HCT116 (cell line): Measurements from ENCODE around the gene GRK5. TPM values are rescaled to one million over a fixed set of nuclear protein-coding genes. Genes with fewer than 3 reads are reported as not detected.

Experiments
- ATAC-seq: fragments of 200-7000 bp; cut with Tn5 transposase; 2 replicates; pipeline ENCODE4 v1.9.1; 2020; ENCODE audit warnings: mild to moderate bottlenecking, moderate library complexity
- BruUV-seq: library from RNA; stranded (reverse); fragments of 400-500 nt; replicated peaks from 2 replicates; lab custom pipeline; 2021; lab: Mats Ljungman, UMichigan
- CTCF ChIA-PET: fragments of 300-600 bp; sonication (Branson Sonifier 250); formaldehyde crosslinking; loops from one replicate; lab custom pipeline; 2021; ENCODE audit warnings: antibody characterized with exemption; lab: Charles Lee
- POLR2A ChIA-PET: fragments of 300-600, 350-600 bp; sonication (Branson Sonifier 250); formaldehyde crosslinking; loops from one replicate; lab custom pipeline; 2021; ENCODE audit warnings: antibody characterized with exemption; lab: Charles Lee
- RAD21 ChIA-PET, 2 experiments: fragments of 300-600 bp; sonication (Branson Sonifier 250); formaldehyde crosslinking; loops; one replicate each; lab custom pipeline; 2023; ENCODE audit warnings: low total read pairs in 2 of 2; ENCODE audit not compliant: uncharacterized antibody in 2 of 2, unreplicated experiment in 2 of 2, low non-redundant PET in 1 of 2; lab: Charles Lee
- DNase-seq: peaks from one replicate; pipeline ENCODE4 v3.0.0-alpha.2; 2010; ENCODE audit warnings: low read depth, low spot score
- H2AFZ ChIP-seq: fragments of 200-600 bp; shearing (Covaris generic), sonication (generic); 2 replicates; pipeline ENCODE4 v1.6.1; 2017; ENCODE audit warnings: low read depth, mixed run types, mixed read lengths, antibody characterized with exemption, low read length; ENCODE audit not compliant: poor library complexity, severe bottlenecking
- H3K27ac ChIP-seq: 2 replicates; pipeline ENCODE4 v1.5.1; 2012; ENCODE audit warnings: low read depth, low read length
- H3K27me3 ChIP-seq: fragments of 200-600 bp; sonication (generic); 2 replicates; pipeline ENCODE4 v1.6.1; 2016; ENCODE audit warnings: mixed run types, low read length, mixed read lengths; ENCODE audit not compliant: insufficient read depth
- H3K36me3 ChIP-seq, 2 experiments: fragments of 200-500 bp in 1 of 2; fragments of 200-600 bp in 1 of 2; sonication (Bioruptor generic) in 1 of 2; sonication (generic) in 1 of 2; 2 replicates each; pipeline versions ENCODE4 v1.5.1 to v1.6.1; 2014 to 2016; ENCODE audit warnings: low read length in 2 of 2, inconsistent platforms in 1 of 2, mixed read lengths in 1 of 2, mixed run types in 1 of 2; ENCODE audit not compliant: insufficient read depth in 2 of 2, control insufficient read depth in 1 of 2
- H3K4me1 ChIP-seq, 2 experiments: fragments of 200-600 bp in 1 of 2; sonication (generic) in 1 of 2; 2 replicates each; pipeline versions ENCODE4 v1.5.1 to v1.6.1; 2012 to 2017; ENCODE audit warnings: low read length in 2 of 2, inconsistent platforms in 1 of 2, mild to moderate bottlenecking in 1 of 2, mixed read lengths in 1 of 2, mixed run types in 1 of 2, moderate library complexity in 1 of 2; ENCODE audit not compliant: insufficient read depth in 2 of 2, control insufficient read depth in 1 of 2
- H3K4me2 ChIP-seq: fragments of 200-600 bp; sonication (generic); 2 replicates; pipeline ENCODE4 v1.6.1; 2017; ENCODE audit warnings: mixed run types, low read length, mixed read lengths
- H3K4me3 ChIP-seq, 2 experiments: fragments of 200-600 bp in 1 of 2; sonication (generic) in 1 of 2; replicated peaks in 1 of 2; 2 replicates each; pipeline ENCODE4 v1.5.1; 2011 to 2016; ENCODE audit warnings: low read length in 2 of 2, control low read depth in 1 of 2, low read depth in 1 of 2, mild to moderate bottlenecking in 1 of 2, mixed read lengths in 1 of 2, mixed run types in 1 of 2
- H3K79me2 ChIP-seq: fragments of 200-600 bp; sonication (generic); 2 replicates; pipeline ENCODE4 v1.6.1; 2017; ENCODE audit warnings: mild to moderate bottlenecking, mixed run types, low read length, moderate library complexity, mixed read lengths; ENCODE audit not compliant: insufficient read depth
- H3K9ac ChIP-seq: fragments of 200-600 bp; sonication (generic); 2 replicates; pipeline ENCODE4 v1.6.1; 2016; ENCODE audit warnings: low read length, mixed read lengths
- H3K9me2 ChIP-seq: fragments of 200-600 bp; sonication (generic), shearing (Covaris generic); 2 replicates; pipeline ENCODE4 v1.6.1; 2017; ENCODE audit warnings: mixed run types, mild to moderate bottlenecking, moderate library complexity; ENCODE audit not compliant: insufficient read depth
- H3K9me3 ChIP-seq, 2 experiments: fragments of 200-500 bp in 1 of 2; fragments of 200-600 bp in 1 of 2; sonication (Bioruptor generic) in 1 of 2; sonication (generic) in 1 of 2; 2 replicates each; pipeline ENCODE4 v1.6.1; 2014 to 2017; ENCODE audit warnings: low read length in 2 of 2, mixed read lengths in 2 of 2, inconsistent platforms in 1 of 2, low read depth in 1 of 2, mild to moderate bottlenecking in 1 of 2, mixed run types in 1 of 2, moderate library complexity in 1 of 2; ENCODE audit not compliant: control insufficient read depth in 1 of 2, insufficient read depth in 1 of 2
- H4K20me1 ChIP-seq: fragments of 200-600 bp; sonication (generic), shearing (Covaris generic); 2 replicates; pipeline ENCODE4 v1.6.1; 2017; ENCODE audit warnings: mixed run types, mild to moderate bottlenecking, moderate library complexity; ENCODE audit not compliant: insufficient read depth
- EGR1 ChIP-seq: IDR thresholded peaks from 2 replicates; pipeline ENCODE4 v1.6.1; 2012; ENCODE audit warnings: low read depth
- MAX ChIP-seq: IDR thresholded peaks from 2 replicates; pipeline ENCODE4 v1.6.1; 2012
- POLR2A ChIP-seq: IDR thresholded peaks from 2 replicates; pipeline ENCODE4 v1.7.0; 2011; ENCODE audit warnings: borderline replicate concordance; ENCODE audit not compliant: insufficient read depth, insufficient read length; ENCODE audit errors: extremely low read depth
- RAD21 ChIP-seq: IDR thresholded peaks from 2 replicates; pipeline ENCODE4 v1.6.1; 2012; ENCODE audit warnings: low read depth, mild to moderate bottlenecking
- REST ChIP-seq: IDR thresholded peaks from 2 replicates; pipeline ENCODE4 v1.6.1; 2012; ENCODE audit warnings: low read depth
- SIN3A ChIP-seq: IDR thresholded peaks from 2 replicates; pipeline ENCODE4 v1.6.1; 2012; ENCODE audit warnings: low read depth
- SP1 ChIP-seq: IDR thresholded peaks from 2 replicates; pipeline ENCODE4 v1.6.1; 2012; ENCODE audit warnings: low read depth
- SRF ChIP-seq: IDR thresholded peaks from 2 replicates; pipeline ENCODE4 v1.6.1; 2012; ENCODE audit warnings: low read depth
- YY1 ChIP-seq: IDR thresholded peaks from 2 replicates; pipeline ENCODE4 v1.6.1; 2011; ENCODE audit warnings: low read length, low read depth, moderate library complexity, mild to moderate bottlenecking; ENCODE audit not compliant: insufficient replicate concordance; ENCODE audit errors: extremely low read depth
- ZNF274 ChIP-seq: fragments of 200-500 bp; sonication (Bioruptor generic); IDR thresholded peaks from 2 replicates; pipeline ENCODE4 v1.6.1; 2014; ENCODE audit warnings: mild to moderate bottlenecking, low read depth, low read length, inconsistent platforms
- intact Hi-C: fragments of 100-400 bp; cut with micrococcal nuclease; formaldehyde crosslinking; loops from 2 replicates; pipeline ENCODE4 v1.10.0; 2022
- total RNA-seq: library from RNA; stranded (reverse); gene quantifications from one replicate; pipeline ENCODE4 v1.2.1, GENCODE V29; 2021; ENCODE audit not compliant: unreplicated experiment
- TF ChIP-seq, protein P1 (sequence below): IDR thresholded peaks from 2 replicates; pipeline ENCODE4 v1.6.1; 2011; ENCODE audit warnings: mild to moderate bottlenecking, low read length, moderate library complexity; ENCODE audit not compliant: insufficient replicate concordance; ENCODE audit errors: extremely low read depth
- TF ChIP-seq, protein P2 (sequence below), 3 experiments: fragments of 200-600 bp in 1 of 3; sonication (generic) in 1 of 3; IDR thresholded peaks in 2 of 3; conservative IDR thresholded peaks in 1 of 3; 2 replicates each; pipeline ENCODE4 v1.5.1; 2012 to 2017; ENCODE audit warnings: low read depth in 2 of 3, low read length in 2 of 3, antibody characterized with exemption in 1 of 3, borderline replicate concordance in 1 of 3, control low read depth in 1 of 3, mild to moderate bottlenecking in 1 of 3, mixed read lengths in 1 of 3, mixed run types in 1 of 3, moderate library complexity in 1 of 3; ENCODE audit not compliant: insufficient read depth in 1 of 3

GRK5 gene
- total RNA-seq, 1 experiment from 2014 or later: 7.3 TPM

DNA sequence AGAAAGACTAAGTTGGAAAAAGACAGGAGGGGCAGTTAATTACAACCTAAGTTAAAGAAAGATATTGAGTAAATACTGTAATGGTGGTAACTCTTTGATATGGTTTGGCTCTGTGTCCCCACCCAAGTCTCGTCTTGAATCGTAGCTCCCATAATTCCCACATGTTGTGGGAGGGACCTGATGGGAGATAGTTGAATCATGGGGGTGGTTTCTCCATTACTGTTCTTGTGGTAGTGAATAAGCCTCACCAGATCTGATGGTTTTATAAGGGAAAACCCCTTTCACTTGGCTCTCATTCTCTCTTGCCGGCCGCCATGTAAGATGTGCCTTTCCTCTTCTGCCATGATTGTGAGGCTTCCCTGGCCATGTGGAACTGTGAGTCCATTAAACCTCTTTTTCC is 143.8 kb downstream of the GRK5 start:
- no peaks in the 10 kb centered on the region; a peak in 1 of 4 replicates for H3K36me3 ChIP-seq
- H4K20me1 ChIP-seq: no peaks in the 10 kb centered on the region
- H3K9me3 ChIP-seq: peaks cover 9 to 19% of the 10 kb centered on the region in 2 experiments; a peak in 2 of 4 replicates
- no peak for DNase-seq
- H3K9ac ChIP-seq: no peak overlapping the region
- H3K27ac ChIP-seq: no peak overlapping the region
- no peaks in the 10 kb centered on the region for H3K79me2 ChIP-seq
- no peaks in the 10 kb centered on the region for H3K9me2 ChIP-seq
- no peaks in the 10 kb centered on the region for H3K4me1 ChIP-seq
- CTCF ChIA-PET: interaction anchor here (1.2 kb wide), 1 partner anchor 19 kb away, joined by 3 read pairs; no protein-coding TSS in a partner anchor
- no peaks in the 10 kb centered on the region for H3K27me3 ChIP-seq
- POLR2A ChIA-PET: no interaction called here
- no peak for ATAC-seq
- RAD21 ChIA-PET: no interaction called here
- no peak overlapping the region for H3K4me3 ChIP-seq
- BruUV-seq: no TSS peak
- TF ChIP-seq POLR2A (no peak), EGR1 (no peak), YY1 (no peak), SIN3A (no peak), SRF (no peak), SP1 (no peak), ZNF274 (no peak), REST (no peak), MAX (no peak), RAD21 (no peak)
- TF ChIP-seq, protein P1, sequence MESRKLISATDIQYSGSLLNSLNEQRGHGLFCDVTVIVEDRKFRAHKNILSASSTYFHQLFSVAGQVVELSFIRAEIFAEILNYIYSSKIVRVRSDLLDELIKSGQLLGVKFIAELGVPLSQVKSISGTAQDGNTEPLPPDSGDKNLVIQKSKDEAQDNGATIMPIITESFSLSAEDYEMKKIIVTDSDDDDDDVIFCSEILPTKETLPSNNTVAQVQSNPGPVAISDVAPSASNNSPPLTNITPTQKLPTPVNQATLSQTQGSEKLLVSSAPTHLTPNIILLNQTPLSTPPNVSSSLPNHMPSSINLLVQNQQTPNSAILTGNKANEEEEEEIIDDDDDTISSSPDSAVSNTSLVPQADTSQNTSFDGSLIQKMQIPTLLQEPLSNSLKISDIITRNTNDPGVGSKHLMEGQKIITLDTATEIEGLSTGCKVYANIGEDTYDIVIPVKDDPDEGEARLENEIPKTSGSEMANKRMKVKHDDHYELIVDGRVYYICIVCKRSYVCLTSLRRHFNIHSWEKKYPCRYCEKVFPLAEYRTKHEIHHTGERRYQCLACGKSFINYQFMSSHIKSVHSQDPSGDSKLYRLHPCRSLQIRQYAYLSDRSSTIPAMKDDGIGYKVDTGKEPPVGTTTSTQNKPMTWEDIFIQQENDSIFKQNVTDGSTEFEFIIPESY: no peak
- TF ChIP-seq, protein P2, sequence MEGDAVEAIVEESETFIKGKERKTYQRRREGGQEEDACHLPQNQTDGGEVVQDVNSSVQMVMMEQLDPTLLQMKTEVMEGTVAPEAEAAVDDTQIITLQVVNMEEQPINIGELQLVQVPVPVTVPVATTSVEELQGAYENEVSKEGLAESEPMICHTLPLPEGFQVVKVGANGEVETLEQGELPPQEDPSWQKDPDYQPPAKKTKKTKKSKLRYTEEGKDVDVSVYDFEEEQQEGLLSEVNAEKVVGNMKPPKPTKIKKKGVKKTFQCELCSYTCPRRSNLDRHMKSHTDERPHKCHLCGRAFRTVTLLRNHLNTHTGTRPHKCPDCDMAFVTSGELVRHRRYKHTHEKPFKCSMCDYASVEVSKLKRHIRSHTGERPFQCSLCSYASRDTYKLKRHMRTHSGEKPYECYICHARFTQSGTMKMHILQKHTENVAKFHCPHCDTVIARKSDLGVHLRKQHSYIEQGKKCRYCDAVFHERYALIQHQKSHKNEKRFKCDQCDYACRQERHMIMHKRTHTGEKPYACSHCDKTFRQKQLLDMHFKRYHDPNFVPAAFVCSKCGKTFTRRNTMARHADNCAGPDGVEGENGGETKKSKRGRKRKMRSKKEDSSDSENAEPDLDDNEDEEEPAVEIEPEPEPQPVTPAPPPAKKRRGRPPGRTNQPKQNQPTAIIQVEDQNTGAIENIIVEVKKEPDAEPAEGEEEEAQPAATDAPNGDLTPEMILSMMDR (IDR thresholded peaks at IDR 0.05 in 2 of 3, conservative IDR thresholded peaks at IDR 0.05 in 1 of 3; ENCODE audit: borderline replicate concordance in 1 of 3, insufficient read depth in 1 of 3, low read depth in 2 of 3, low read length in 2 of 3): no peak
- no peak overlapping the region for H2AFZ ChIP-seq
- H3K4me2 ChIP-seq: no peak overlapping the region
- intact Hi-C loops: no loop called here
